HepG2 (cell line): ENCODE data around the gene SLC6A8. TPM values are rescaled to one million over a fixed set of nuclear protein-coding genes. Genes with fewer than 3 reads are reported as not detected.

ENCODE experiments used
- ARID5B ChIP-seq: IDR thresholded peaks from 2 replicates; pipeline ENCODE4 v1.4.0; 2020; ENCODE audit warnings: mild to moderate bottlenecking, missing genetic modification reagents
- BCL6 ChIP-seq: IDR thresholded peaks from 2 replicates; pipeline ENCODE4 v1.6.1; 2016; ENCODE audit warnings: missing genetic modification reagents, missing compliant biosample characterization
- GABPB1 ChIP-seq: IDR thresholded peaks from 2 replicates; pipeline ENCODE4 v1.6.1; 2016; ENCODE audit warnings: mild to moderate bottlenecking, missing genetic modification reagents, moderate library complexity, missing compliant biosample characterization
- LCORL ChIP-seq, 2 experiments: fragments of 450-650 bp in 1 of 2; sonication (generic) in 1 of 2; formaldehyde crosslinking in 1 of 2; IDR thresholded peaks; 2 replicates each; pipeline versions ENCODE4 v1.5.0 to v1.6.1; 2017 to 2020; ENCODE audit warnings: antibody characterized with exemption in 1 of 2, missing genetic modification reagents in 1 of 2
- PRPF4 ChIP-seq: fragments of 200-400 bp; formaldehyde crosslinking; IDR thresholded peaks from 2 replicates; pipeline ENCODE4 v1.6.1; 2016; ENCODE audit warnings: low read length, low read depth; ENCODE audit not compliant: poor library complexity, severe bottlenecking
- SATB2 ChIP-seq: sonication (generic); formaldehyde crosslinking; IDR thresholded peaks from 2 replicates; pipeline ENCODE4 v1.5.0; 2020; ENCODE audit warnings: missing genetic modification reagents
- SP1 ChIP-seq, 2 experiments: fragments of 450-650 bp in 1 of 2; sonication (generic) in 1 of 2; formaldehyde crosslinking in 1 of 2; IDR thresholded peaks; 2 replicates each; pipeline versions ENCODE4 v1.4.0 to v1.6.1; 2016 to 2020; ENCODE audit warnings: missing genetic modification reagents in 1 of 2
- SP4 ChIP-seq: sonication (generic); formaldehyde crosslinking; IDR thresholded peaks from 2 replicates; pipeline ENCODE4 v1.8.1; 2023; ENCODE audit warnings: mild to moderate bottlenecking, missing genetic modification reagents
- SPEN ChIP-seq: sonication (generic); formaldehyde crosslinking; IDR thresholded peaks from 2 replicates; pipeline ENCODE4 v1.5.1; 2020; ENCODE audit warnings: low read depth, mild to moderate bottlenecking, missing genetic modification reagents
- STAT6 ChIP-seq: sonication (generic); formaldehyde crosslinking; IDR thresholded peaks from 2 replicates; pipeline ENCODE4 v1.4.0; 2020; ENCODE audit warnings: missing genetic modification reagents, mild to moderate bottlenecking, borderline replicate concordance
- TARDBP ChIP-seq: sonication (generic); formaldehyde crosslinking; IDR thresholded peaks from 2 replicates; pipeline ENCODE4 v1.8.0; 2022; ENCODE audit warnings: mild to moderate bottlenecking, missing genetic modification reagents
- TEAD3 ChIP-seq: optimal IDR thresholded peaks from 2 replicates; pipeline ENCODE3; 2016; ENCODE audit warnings: borderline replicate concordance
- ZGPAT ChIP-seq: IDR thresholded peaks from 2 replicates; pipeline ENCODE4 v1.6.1; 2016; ENCODE audit warnings: mild to moderate bottlenecking
- ZNF10 ChIP-seq: sonication (generic); formaldehyde crosslinking; IDR thresholded peaks from 2 replicates; pipeline ENCODE4 v1.4.0; 2020; ENCODE audit warnings: mild to moderate bottlenecking, low read depth, missing genetic modification reagents, borderline replicate concordance
- ZNF773 ChIP-seq: sonication (generic); formaldehyde crosslinking; IDR thresholded peaks from 2 replicates; pipeline ENCODE4 v1.4.0; 2020; ENCODE audit warnings: missing genetic modification reagents, borderline replicate concordance
- ZNF780A ChIP-seq: sonication (generic); formaldehyde crosslinking; IDR thresholded peaks from 2 replicates; pipeline ENCODE4 v1.8.0; 2022; ENCODE audit warnings: mild to moderate bottlenecking, missing genetic modification reagents, moderate library complexity
- polyA plus RNA-seq, 8 experiments: library from polyadenylated mRNA; depleted of rRNA in 3 of 8; stranded (reverse) in 7 of 8; unstranded in 1 of 8; fragments of >200 nt; fragmentation: Illumina TruSeq in 4 of 8; extraction: Trizol in 4 of 8; gene quantifications; 2 replicates each; pipeline versions ENCODE4 v1.2.1 to v1.2.3, GENCODE V29; 2011 to 2016; ENCODE audit warnings: low read depth in 4 of 8, missing spikeins in 1 of 8, mixed read lengths in 1 of 8; ENCODE audit not compliant: insufficient read depth in 1 of 8
- total RNA-seq, 5 experiments: library from RNA; depleted of rRNA; stranded (reverse); fragments of >200 nt; fragmentation: Illumina TruSeq; extraction: Trizol; gene quantifications; 2 replicates each; pipeline ENCODE4 v1.2.3, GENCODE V29; 2016; ENCODE audit warnings: low read depth in 1 of 5
- TF ChIP-seq, protein P1 (sequence below): sonication (generic); formaldehyde crosslinking; IDR thresholded peaks from 2 replicates; pipeline ENCODE4 v1.4.0; 2020; ENCODE audit warnings: missing genetic modification reagents

Gene SLC6A8
- total and polyA plus RNA-seq, 2 of the 13 experiments (the other 11 are each of a cell fraction or from before 2014, with no cell fraction given), result 13.9 to 176 TPM

DNA sequence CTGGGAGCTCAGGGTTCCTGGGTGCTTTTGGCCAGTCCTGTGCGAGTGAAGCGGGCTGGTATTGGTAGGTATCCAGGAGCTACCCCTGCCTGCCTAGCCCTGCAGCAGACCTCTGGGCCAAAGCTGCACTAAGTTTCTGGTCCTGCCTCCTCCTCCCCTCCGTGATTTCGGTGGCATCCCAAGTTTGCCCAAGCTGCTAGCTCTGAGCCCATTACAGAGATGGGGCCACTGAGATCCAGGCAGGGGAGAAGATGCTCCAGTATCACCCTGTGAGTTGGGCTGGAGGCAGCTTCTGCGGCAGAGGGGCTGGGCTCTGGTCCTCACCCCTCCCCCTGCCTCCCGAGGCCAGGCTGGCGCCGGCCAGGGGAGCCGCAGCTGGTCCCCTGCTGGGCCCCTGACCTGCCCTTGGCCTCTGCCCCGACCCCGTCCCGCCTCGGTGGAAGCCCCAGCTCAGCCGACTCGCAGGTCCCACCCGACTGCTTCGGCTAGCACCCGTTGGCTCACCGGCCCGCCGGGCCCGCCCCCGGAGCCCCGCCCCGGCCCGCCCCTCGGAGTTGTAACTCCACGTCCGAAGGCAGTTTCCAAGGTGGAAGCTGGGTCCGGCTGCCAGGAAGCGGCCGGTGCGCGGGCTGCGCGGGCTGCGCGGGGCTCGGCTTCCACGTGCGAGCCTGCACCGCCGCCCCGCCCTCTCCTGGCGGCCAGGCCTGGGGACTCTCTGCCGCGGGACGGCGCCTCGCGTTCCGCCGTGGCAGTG is 40.9 kb upstream of the SLC6A8 start, which contains the start of gene DUSP9 (continued):
- TF ChIP-seq ZNF773 (CRISPR knock-in tag), result no peak
- TF ChIP-seq ARID5B, result peak; percentile 74
- peak; percentile 90 for TF ChIP-seq BCL6
- TF ChIP-seq SPEN (CRISPR knock-in tag), result peak; percentile 76; the same call in 1 of the 2 replicates
- TF ChIP-seq PRPF4, result no peak
- TF ChIP-seq TARDBP (CRISPR knock-in tag), result peak; percentile 40
- no peak for TF ChIP-seq ZNF10
- peak; percentile 31 for TF ChIP-seq TEAD3 (CRISPR knock-in tag)
- TF ChIP-seq SATB2 (CRISPR knock-in tag), result no peak
- no peak for TF ChIP-seq LCORL (IDR thresholded peaks at IDR 0.05)
- no peak for TF ChIP-seq LCORL (CRISPR knock-in tag; IDR thresholded peaks at IDR 0.05)
- peak; percentile 70; the same call in 1 of the 2 replicates for TF ChIP-seq ZGPAT (CRISPR knock-in tag)
- peak; percentile 67; the same call in 1 of the 2 replicates for TF ChIP-seq GABPB1 (CRISPR knock-in tag)
- no peak for TF ChIP-seq SP1 (IDR thresholded peaks at IDR 0.05)
- TF ChIP-seq SP1 (CRISPR knock-in tag; IDR thresholded peaks at IDR 0.05), result 0 out of 2 replicates have a peak, but pooled peaks have one; percentile 26
- no peak for TF ChIP-seq ZNF780A (CRISPR knock-in tag)
- TF ChIP-seq STAT6 (CRISPR knock-in tag), result no peak
- peak; percentile 66; the same call in 1 of the 2 replicates for TF ChIP-seq SP4 (CRISPR knock-in tag)
- TF ChIP-seq, protein P1, sequence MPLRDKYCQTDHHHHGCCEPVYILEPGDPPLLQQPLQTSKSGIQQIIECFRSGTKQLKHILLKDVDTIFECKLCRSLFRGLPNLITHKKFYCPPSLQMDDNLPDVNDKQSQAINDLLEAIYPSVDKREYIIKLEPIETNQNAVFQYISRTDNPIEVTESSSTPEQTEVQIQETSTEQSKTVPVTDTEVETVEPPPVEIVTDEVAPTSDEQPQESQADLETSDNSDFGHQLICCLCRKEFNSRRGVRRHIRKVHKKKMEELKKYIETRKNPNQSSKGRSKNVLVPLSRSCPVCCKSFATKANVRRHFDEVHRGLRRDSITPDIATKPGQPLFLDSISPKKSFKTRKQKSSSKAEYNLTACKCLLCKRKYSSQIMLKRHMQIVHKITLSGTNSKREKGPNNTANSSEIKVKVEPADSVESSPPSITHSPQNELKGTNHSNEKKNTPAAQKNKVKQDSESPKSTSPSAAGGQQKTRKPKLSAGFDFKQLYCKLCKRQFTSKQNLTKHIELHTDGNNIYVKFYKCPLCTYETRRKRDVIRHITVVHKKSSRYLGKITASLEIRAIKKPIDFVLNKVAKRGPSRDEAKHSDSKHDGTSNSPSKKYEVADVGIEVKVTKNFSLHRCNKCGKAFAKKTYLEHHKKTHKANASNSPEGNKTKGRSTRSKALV (CRISPR knock-in tag), result no peak
